Spleen (tissue), 7 donors: ENCODE results near the gene KANSL1.
A peak's percentile ranks its signal among the peaks of the same experiment; 100 is the strongest.

Experiments
- CTCF ChIP-seq, 11 experiments: fragments of 200-600 bp in 7 of 11; fragments of 450-650 bp in 4 of 11; sonication (generic) in 4 of 11; IDR thresholded peaks in 8 of 11; conservative IDR thresholded peaks in 3 of 11; 1 replicate in 7 of 11; 2 replicates in 4 of 11; pipeline versions ENCODE4 v1.4.0 to v1.8.0; 2016 to 2021; ENCODE audit warnings: antibody characterized with exemption in 11 of 11, inconsistent platforms in 4 of 11, mild to moderate bottlenecking in 1 of 11
- POLR2A ChIP-seq, 3 donors: fragments of 450-650 bp; IDR thresholded peaks; one replicate each; pipeline ENCODE4 v1.5.1; 2017; ENCODE audit warnings: antibody characterized with exemption in 3 of 3, mild to moderate bottlenecking in 1 of 3
- POLR2AphosphoS5 ChIP-seq, 3 donors: sonication (generic); formaldehyde crosslinking; IDR thresholded peaks; one replicate each; pipeline ENCODE4 v1.5.1; 2017; ENCODE audit warnings: antibody characterized with exemption in 3 of 3
- donor health status: DM: no; HTN: no; CAD: no; lungs with moderate emphysema.
- donor health status: DM: no; HTN: no; CAD: no.
- donor health status: DM: no; HTN: no; CAD: no.

GRCh38 chr17:46061435-46061834 lies 131.8 kb downstream of the KANSL1 start:
- no peak for TF ChIP-seq POLR2A (IDR thresholded peaks at IDR 0.05)
- TF ChIP-seq CTCF (IDR thresholded peaks at IDR 0.05 in 8 of 11, conservative IDR thresholded peaks at IDR 0.05 in 3 of 11): peak in 5 of 11 experiments; percentile 21 to 37 (median 33)
- no peak for TF ChIP-seq POLR2AphosphoS5 (IDR thresholded peaks at IDR 0.05)
